ENCODE data around the gene KRTAP10-8.
"Not testable (repeated sequence)": the region's sequence is repeated elsewhere in the genome, so short reads cannot be mapped to it uniquely, and the experiment has no call there.

The KRTAP10-8 gene

GRCh38 chr21:44615911-44616590, 4.2 kb downstream of the KRTAP10-8 start:
- Mint-ChIP-seq H3K27ac (no peak overlapping the region), H3K4me3 (no peak overlapping the region)

GRCh38 chr21:44616591-44616926, 4.7 kb downstream of the KRTAP10-8 start:
- Mint-ChIP-seq H3K27me3 (no peaks in the 10 kb centered on the region), H3K9me3 (peaks cover 27% of the 10 kb centered on the region), H3K36me3 (ENCODE audit: low read depth) (peaks cover 19% of the 10 kb centered on the region), H3K4me3 (no peak overlapping the region), H3K27ac (no peak overlapping the region), H3K4me1 (ENCODE audit: low read depth) (peaks cover 42% of the 10 kb centered on the region)

More at GRCh38 chr21:44615911-44616590, 4.2 kb downstream of the KRTAP10-8 start:
- Mint-ChIP-seq H3K36me3 (ENCODE audit: low read depth) (peaks cover 19% of the 10 kb centered on the region), H3K4me1 (ENCODE audit: low read depth) (peaks cover 42% of the 10 kb centered on the region), H3K9me3 (peaks cover 32% of the 10 kb centered on the region), H3K27me3 (no peaks in the 10 kb centered on the region)

GRCh38 chr21:44617071-44617501, 5.2 kb downstream of the KRTAP10-8 start:
- Mint-ChIP-seq H3K36me3 (ENCODE audit: low read depth) (peaks cover 19% of the 10 kb centered on the region), H3K4me1 (ENCODE audit: low read depth) (peaks cover 42% of the 10 kb centered on the region), H3K9me3 (peaks cover 26% of the 10 kb centered on the region), H3K27ac (no peak overlapping the region), H3K27me3 (no peaks in the 10 kb centered on the region), H3K4me3 (no peak overlapping the region)

- peak overlapping the region; percentile 11 for H3K4me3 Mint-ChIP-seq
These were observed 6.6 kb downstream of the KRTAP10-8 start for GRCh38 chr21:44618504-44618903.

GRCh38 chr21:44618909-44619308, 7.0 kb downstream of the KRTAP10-8 start:
- peak overlapping the region; percentile 82 for H3K27ac Mint-ChIP-seq
- H3K27me3 Mint-ChIP-seq: no peaks in the 10 kb centered on the region
- H3K4me3 Mint-ChIP-seq: peak overlapping the region; percentile 11
- H3K9me3 Mint-ChIP-seq: peaks cover 43% of the 10 kb centered on the region
- H3K36me3 Mint-ChIP-seq (ENCODE audit: low read depth): peaks cover 27% of the 10 kb centered on the region
- H3K4me1 Mint-ChIP-seq (ENCODE audit: low read depth): peaks cover 42% of the 10 kb centered on the region

More at GRCh38 chr21:44618504-44618903, 6.6 kb downstream of the KRTAP10-8 start:
- Mint-ChIP-seq H3K27ac (peak overlapping the region; percentile 82), H3K9me3 (peaks cover 39% of the 10 kb centered on the region), H3K4me1 (ENCODE audit: low read depth) (peaks cover 42% of the 10 kb centered on the region), H3K27me3 (no peaks in the 10 kb centered on the region), H3K36me3 (ENCODE audit: low read depth) (peaks cover 23% of the 10 kb centered on the region)

GRCh38 chr21:44619886-44620285, 8.0 kb downstream of the KRTAP10-8 start:
- Mint-ChIP-seq H3K4me3 (no peak overlapping the region), H3K27ac (no peak overlapping the region), H3K36me3 (ENCODE audit: low read depth) (peaks cover 34% of the 10 kb centered on the region), H3K9me3 (peaks cover 53% of the 10 kb centered on the region), H3K27me3 (no peaks in the 10 kb centered on the region), H3K4me1 (ENCODE audit: low read depth) (peaks cover 42% of the 10 kb centered on the region)

- Mint-ChIP-seq H3K27me3 (no peaks in the 10 kb centered on the region), H3K9me3 (peaks cover 51% of the 10 kb centered on the region), H3K36me3 (ENCODE audit: low read depth) (peaks cover 34% of the 10 kb centered on the region), H3K27ac (no peak overlapping the region), H3K4me1 (ENCODE audit: low read depth) (peaks cover 24% of the 10 kb centered on the region), H3K4me3 (no peak overlapping the region)
These were observed 11.7 kb downstream of the KRTAP10-8 start for GRCh38 chr21:44623575-44623974.

- no peak overlapping the region for H3K27ac Mint-ChIP-seq
- peaks cover 41% of the 10 kb centered on the region for H3K9me3 Mint-ChIP-seq
- H3K27me3 Mint-ChIP-seq: no peaks in the 10 kb centered on the region
- no peak overlapping the region for H3K4me3 Mint-ChIP-seq
- peaks cover 24% of the 10 kb centered on the region for H3K36me3 Mint-ChIP-seq (ENCODE audit: low read depth)
- peaks cover 24% of the 10 kb centered on the region for H3K4me1 Mint-ChIP-seq (ENCODE audit: low read depth)
These were observed 13.9 kb downstream of the KRTAP10-8 start for GRCh38 chr21:44625756-44626155.

- H3K36me3 Mint-ChIP-seq (ENCODE audit: low read depth): peaks cover 27% of the 10 kb centered on the region
- H3K27ac Mint-ChIP-seq: no peak overlapping the region
- H3K4me1 Mint-ChIP-seq (ENCODE audit: low read depth): peaks cover 25% of the 10 kb centered on the region
- peaks cover 43% of the 10 kb centered on the region for H3K9me3 Mint-ChIP-seq
- H3K27me3 Mint-ChIP-seq: no peaks in the 10 kb centered on the region
- H3K4me3 Mint-ChIP-seq: no peak overlapping the region
These were observed 14.4 kb downstream of the KRTAP10-8 start for GRCh38 chr21:44626262-44626661.

- H3K4me3 Mint-ChIP-seq: no peak within 1 kb of the TSS
- H3K9me3 Mint-ChIP-seq: peaks cover 46% of the 10 kb centered on the region
- no peak within 1 kb of the TSS for H3K27ac Mint-ChIP-seq
- peaks cover 30% of the 10 kb centered on the region for H3K36me3 Mint-ChIP-seq (ENCODE audit: low read depth)
- no peaks in the 10 kb centered on the region for H3K27me3 Mint-ChIP-seq
- peaks cover 25% of the 10 kb centered on the region for H3K4me1 Mint-ChIP-seq (ENCODE audit: low read depth)
These were observed 14.8 kb downstream of the KRTAP10-8 start, which contains the start of gene KRTAP10-9 for GRCh38 chr21:44626673-44627143. Gene KRTAP10-9, plus strand, starts transcription at chr21:44627093. Its CDS starts 79 bp downstream, at chr21:44627172.

GRCh38 chr21:44627181-44627822, 15.4 kb downstream of the KRTAP10-8 start:
- H3K27me3 Mint-ChIP-seq, H3K4me3 Mint-ChIP-seq, H3K27ac Mint-ChIP-seq: not testable (repeated sequence)
- peaks cover 25% of the 10 kb centered on the region for H3K4me1 Mint-ChIP-seq (ENCODE audit: low read depth)
- peaks cover 35% of the 10 kb centered on the region for H3K36me3 Mint-ChIP-seq (ENCODE audit: low read depth)
- peaks cover 50% of the 10 kb centered on the region for H3K9me3 Mint-ChIP-seq

GRCh38 chr21:44627831-44628233, 16.0 kb downstream of the KRTAP10-8 start:
- not testable (repeated sequence) for H3K27me3 Mint-ChIP-seq, H3K27ac Mint-ChIP-seq, H3K4me3 Mint-ChIP-seq
- Mint-ChIP-seq H3K4me1 (ENCODE audit: low read depth) (peaks cover 25% of the 10 kb centered on the region), H3K9me3 (peaks cover 46% of the 10 kb centered on the region), H3K36me3 (ENCODE audit: low read depth) (peaks cover 35% of the 10 kb centered on the region)

- peaks cover 28% of the 10 kb centered on the region for H3K36me3 Mint-ChIP-seq (ENCODE audit: low read depth)
- no peak overlapping the region for H3K27ac Mint-ChIP-seq
- no peaks in the 10 kb centered on the region for H3K27me3 Mint-ChIP-seq
- peaks cover 43% of the 10 kb centered on the region for H3K9me3 Mint-ChIP-seq
- no peak overlapping the region for H3K4me3 Mint-ChIP-seq
- peaks cover 25% of the 10 kb centered on the region for H3K4me1 Mint-ChIP-seq (ENCODE audit: low read depth)
These were observed 17.0 kb downstream of the KRTAP10-8 start for GRCh38 chr21:44628707-44629391.

- H3K4me3 Mint-ChIP-seq: no peak overlapping the region
- peaks cover 30% of the 10 kb centered on the region for H3K9me3 Mint-ChIP-seq
These were observed 18.6 kb downstream of the KRTAP10-8 start for GRCh38 chr21:44630440-44630839.

GRCh38 chr21:44632067-44632466, 20.2 kb downstream of the KRTAP10-8 start:
- no peak overlapping the region for H3K4me3 Mint-ChIP-seq
- peaks cover 30% of the 10 kb centered on the region for H3K9me3 Mint-ChIP-seq
- peaks cover 20% of the 10 kb centered on the region for H3K36me3 Mint-ChIP-seq (ENCODE audit: low read depth)
- H3K4me1 Mint-ChIP-seq (ENCODE audit: low read depth): peaks cover 21% of the 10 kb centered on the region
- H3K27me3 Mint-ChIP-seq: no peaks in the 10 kb centered on the region
- no peak overlapping the region for H3K27ac Mint-ChIP-seq

More at GRCh38 chr21:44630440-44630839, 18.6 kb downstream of the KRTAP10-8 start:
- peak overlapping the region; percentile 63 for H3K27ac Mint-ChIP-seq
- H3K36me3 Mint-ChIP-seq (ENCODE audit: low read depth): peaks cover 20% of the 10 kb centered on the region
- no peaks in the 10 kb centered on the region for H3K27me3 Mint-ChIP-seq
- peaks cover 25% of the 10 kb centered on the region for H3K4me1 Mint-ChIP-seq (ENCODE audit: low read depth)
